GM20431 (cell line): ENCODE measurements around the gene SAG.
"Not testable (repeated sequence)": the region's sequence is repeated elsewhere in the genome, so short reads cannot be mapped to it uniquely, and the experiment has no call there.

Experiments used
- in situ Hi-C: fragments of 300-500 bp; cut with MseI, MboI; formaldehyde crosslinking; loops from one replicate; pipeline ENCODE4 v1.15.0; 2020; ENCODE audit warnings: low sequenced_read_pairs; ENCODE audit not compliant: unreplicated experiment

SAG gene

GRCh38 chr2:233372855-233373254 lies 65.2 kb downstream of the SAG start:
- in situ Hi-C loops = no loop called here

- in situ Hi-C loops = no loop called here
These were observed 65.7 kb downstream of the SAG start for GRCh38 chr2:233373316-233373715.

- in situ Hi-C loops = not testable (repeated sequence)
These were observed 67.2 kb downstream of the SAG start for GRCh38 chr2:233374776-233375175.

GRCh38 chr2:233375490-233376314 lies 68.1 kb downstream of the SAG start:
- in situ Hi-C loops = no loop called here

- in situ Hi-C loops = no loop called here
These were observed 71.4 kb downstream of the SAG start for GRCh38 chr2:233379034-233379433.

GRCh38 chr2:233379441-233379840 lies 71.8 kb downstream of the SAG start:
- in situ Hi-C loops = no loop called here

GRCh38 chr2:233380132-233380895 lies 72.7 kb downstream of the SAG start:
- in situ Hi-C loops = no loop called here

- in situ Hi-C loops = no loop called here
These were observed 73.5 kb downstream of the SAG start for GRCh38 chr2:233380995-233381637.

- in situ Hi-C loops = no loop called here
These were observed 74.0 kb downstream of the SAG start for GRCh38 chr2:233381638-233381995.

- in situ Hi-C loops = no loop called here
These were observed 76.4 kb downstream of the SAG start for GRCh38 chr2:233384015-233384414.

GRCh38 chr2:233384811-233385488 lies 77.3 kb downstream of the SAG start:
- in situ Hi-C loops = no loop called here

GRCh38 chr2:233385489-233386044 lies 78.0 kb downstream of the SAG start:
- in situ Hi-C loops = no loop called here

GRCh38 chr2:233386382-233387041 lies 78.9 kb downstream of the SAG start:
- in situ Hi-C loops = no loop called here

- in situ Hi-C loops = no loop called here
These were observed 79.6 kb downstream of the SAG start for GRCh38 chr2:233387225-233387624.

- in situ Hi-C loops = no loop called here
These were observed 80.3 kb downstream of the SAG start for GRCh38 chr2:233387667-233388528.

GRCh38 chr2:233389601-233390125 lies 82.0 kb downstream of the SAG start:
- in situ Hi-C loops = no loop called here

- in situ Hi-C loops = no loop called here
These were observed 88.1 kb downstream of the SAG start for GRCh38 chr2:233395687-233396086.
